ENCODE results near the gene SLC12A6.

The SLC12A6 gene

GRCh38 chr15:34259566-34259965, 78.0 kb downstream of the SLC12A6 start:
- DNase-seq (ENCODE audit: low read depth) = no peak

GRCh38 chr15:34258151-34258550, 79.4 kb downstream of the SLC12A6 start:
- DNase-seq (ENCODE audit: low read depth) = no peak

GRCh38 chr15:34252545-34252944, 85.0 kb downstream of the SLC12A6 start:
- no peak for DNase-seq (ENCODE audit: low read depth)

GRCh38 chr15:34248190-34248589, 89.4 kb downstream of the SLC12A6 start:
- no peak for DNase-seq (ENCODE audit: low read depth)

- DNase-seq (ENCODE audit: low read depth) = no peak
These were observed 91.2 kb downstream of the SLC12A6 start for GRCh38 chr15:34246276-34246976.

- no peak for DNase-seq (ENCODE audit: low read depth)
These were observed 94.4 kb downstream of the SLC12A6 start for GRCh38 chr15:34243226-34243625.

- no peak for DNase-seq (ENCODE audit: low read depth)
These were observed 95.3 kb downstream of the SLC12A6 start for GRCh38 chr15:34242331-34242710.

- peak; percentile 18 for DNase-seq (ENCODE audit: low read depth)
These were observed 95.9 kb downstream of the SLC12A6 start for GRCh38 chr15:34241376-34242330.

- DNase-seq (ENCODE audit: low read depth) = no peak
These were observed 97.0 kb downstream of the SLC12A6 start for GRCh38 chr15:34240537-34240936.

- DNase-seq (ENCODE audit: low read depth) = peak; percentile 28
These were observed 98.3 kb downstream of the SLC12A6 start for GRCh38 chr15:34239151-34239808.

- DNase-seq (ENCODE audit: low read depth) = no peak
These were observed 104.0 kb downstream of the SLC12A6 start for GRCh38 chr15:34233614-34234013.

GRCh38 chr15:34223904-34224596, 113.5 kb downstream of the SLC12A6 start:
- no peak for DNase-seq (ENCODE audit: low read depth)

- no peak for DNase-seq (ENCODE audit: low read depth)
These were observed 119.9 kb downstream of the SLC12A6 start for GRCh38 chr15:34217587-34218225.

GRCh38 chr15:34216527-34217270, 120.9 kb downstream of the SLC12A6 start:
- no peak for DNase-seq (ENCODE audit: low read depth)

- no peak for DNase-seq (ENCODE audit: low read depth)
These were observed 123.4 kb downstream of the SLC12A6 start for GRCh38 chr15:34214135-34214534.

GRCh38 chr15:34213690-34214089, 123.9 kb downstream of the SLC12A6 start:
- no peak for DNase-seq (ENCODE audit: low read depth)

GRCh38 chr15:34209421-34210282, 127.9 kb downstream of the SLC12A6 start, which contains the start of gene KATNBL1:
TSS of gene KATNBL1 (minus strand) at chr15:34210096. CDS start at chr15:34163676, 46,420 bp downstream.
- DNase-seq (ENCODE audit: low read depth) = peak; percentile 96

- no peak for DNase-seq (ENCODE audit: low read depth)
These were observed 131.6 kb downstream of the SLC12A6 start for GRCh38 chr15:34206011-34206410.

- DNase-seq (ENCODE audit: low read depth) = no peak
These were observed 133.6 kb downstream of the SLC12A6 start for GRCh38 chr15:34203936-34204335.

- DNase-seq (ENCODE audit: low read depth) = no peak
These were observed 134.3 kb downstream of the SLC12A6 start for GRCh38 chr15:34203305-34203704.
